Endothelial cell (in vitro differentiated cells): ENCODE measurements around the gene WIPF1. TPM values are rescaled to one million over a fixed set of nuclear protein-coding genes. Genes with fewer than 3 reads are reported as not detected.
A peak's percentile ranks its signal among the peaks of the same experiment; 100 is the strongest.

ENCODE experiments used
- DNase-seq: peaks from one replicate; pipeline ENCODE4 v3.0.0; 2021; ENCODE audit warnings: low spot score
- H3K27ac Mint-ChIP-seq: one replicate; pipeline ENCODE4 v1.8.0; 2021; ENCODE audit warnings: mixed read lengths, inconsistent platforms; ENCODE audit not compliant: unreplicated experiment
- H3K27me3 Mint-ChIP-seq: one replicate; pipeline ENCODE4 v1.8.0; 2021; ENCODE audit warnings: mild to moderate bottlenecking, moderate library complexity, mixed read lengths, inconsistent platforms; ENCODE audit not compliant: unreplicated experiment
- H3K36me3 Mint-ChIP-seq: one replicate; pipeline ENCODE4 v1.8.0; 2021; ENCODE audit warnings: mild to moderate bottlenecking, low read depth, mixed read lengths, inconsistent platforms; ENCODE audit not compliant: unreplicated experiment
- H3K4me1 Mint-ChIP-seq: one replicate; pipeline ENCODE4 v1.8.0; 2021; ENCODE audit warnings: mild to moderate bottlenecking, mixed read lengths, inconsistent platforms; ENCODE audit not compliant: unreplicated experiment
- H3K4me3 Mint-ChIP-seq: one replicate; pipeline ENCODE4 v1.8.0; 2021; ENCODE audit warnings: mild to moderate bottlenecking, mixed read lengths, inconsistent platforms; ENCODE audit not compliant: unreplicated experiment
- H3K9me3 Mint-ChIP-seq: one replicate; pipeline ENCODE4 v1.8.0; 2021; ENCODE audit warnings: mixed read lengths, inconsistent platforms; ENCODE audit not compliant: unreplicated experiment
- total RNA-seq: library from RNA; stranded (reverse); fragmentation: NEBNext Ultra II Directional; extraction: Animal tissue kit (Norgen Biotek cat#: 25700); gene quantifications from one replicate; pipeline ENCODE4 v1.2.1, GENCODE V29; 2021; ENCODE audit not compliant: unreplicated experiment
- TF ChIP-seq, protein P1 (sequence below): fragments of 200-600 bp; sonication (generic); IDR thresholded peaks from one replicate; pipeline ENCODE4 v1.5.0; 2021; ENCODE audit warnings: antibody characterized with exemption; ENCODE audit not compliant: unreplicated experiment

Gene WIPF1
- total RNA-seq, 1 donor from 2014 or later = 62.8 TPM

- no peak overlapping the region for H3K27ac Mint-ChIP-seq
- H3K9me3 Mint-ChIP-seq = no peaks in the 10 kb centered on the region
- TF ChIP-seq, protein P1, sequence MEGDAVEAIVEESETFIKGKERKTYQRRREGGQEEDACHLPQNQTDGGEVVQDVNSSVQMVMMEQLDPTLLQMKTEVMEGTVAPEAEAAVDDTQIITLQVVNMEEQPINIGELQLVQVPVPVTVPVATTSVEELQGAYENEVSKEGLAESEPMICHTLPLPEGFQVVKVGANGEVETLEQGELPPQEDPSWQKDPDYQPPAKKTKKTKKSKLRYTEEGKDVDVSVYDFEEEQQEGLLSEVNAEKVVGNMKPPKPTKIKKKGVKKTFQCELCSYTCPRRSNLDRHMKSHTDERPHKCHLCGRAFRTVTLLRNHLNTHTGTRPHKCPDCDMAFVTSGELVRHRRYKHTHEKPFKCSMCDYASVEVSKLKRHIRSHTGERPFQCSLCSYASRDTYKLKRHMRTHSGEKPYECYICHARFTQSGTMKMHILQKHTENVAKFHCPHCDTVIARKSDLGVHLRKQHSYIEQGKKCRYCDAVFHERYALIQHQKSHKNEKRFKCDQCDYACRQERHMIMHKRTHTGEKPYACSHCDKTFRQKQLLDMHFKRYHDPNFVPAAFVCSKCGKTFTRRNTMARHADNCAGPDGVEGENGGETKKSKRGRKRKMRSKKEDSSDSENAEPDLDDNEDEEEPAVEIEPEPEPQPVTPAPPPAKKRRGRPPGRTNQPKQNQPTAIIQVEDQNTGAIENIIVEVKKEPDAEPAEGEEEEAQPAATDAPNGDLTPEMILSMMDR = no peak
- H3K36me3 Mint-ChIP-seq = peaks cover 13% of the 10 kb centered on the region
- H3K27me3 Mint-ChIP-seq = peaks cover 7% of the 10 kb centered on the region
- H3K4me3 Mint-ChIP-seq = no peak overlapping the region
- no peak for DNase-seq
- peaks cover 27% of the 10 kb centered on the region for H3K4me1 Mint-ChIP-seq
Measured at GRCh38 chr2:174614261-174614660, 16.7 kb upstream of the WIPF1 start.

DNA sequence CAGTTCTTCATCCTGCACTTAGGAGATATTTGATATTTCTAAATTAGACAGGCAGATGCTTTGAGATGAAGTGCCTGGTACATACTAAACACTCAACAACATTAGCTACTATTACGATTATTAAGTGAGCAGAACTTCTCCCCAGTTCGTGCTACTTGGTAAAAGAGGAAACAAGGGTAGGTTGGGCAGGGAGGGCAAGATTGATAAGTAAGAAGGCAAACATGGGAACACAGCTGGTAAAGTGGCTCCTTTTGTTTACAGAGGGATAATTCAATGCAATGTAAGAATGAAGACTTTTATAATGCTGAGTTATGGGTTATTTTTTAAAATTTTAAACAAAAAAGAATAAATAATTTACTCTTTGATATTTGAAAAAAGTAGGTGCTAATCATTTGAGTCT lies 15.9 kb upstream of the WIPF1 start:
- Mint-ChIP-seq H3K36me3 (peaks cover 8% of the 10 kb centered on the region), H3K4me1 (peaks cover 23% of the 10 kb centered on the region), H3K4me3 (no peak overlapping the region), H3K9me3 (no peaks in the 10 kb centered on the region), H3K27me3 (peaks cover 6% of the 10 kb centered on the region), H3K27ac (no peak overlapping the region)
- DNase-seq = no peak
- TF ChIP-seq, protein P1 = no peak

GRCh38 chr2:174612970-174613369 lies 15.4 kb upstream of the WIPF1 start:
- Mint-ChIP-seq H3K36me3 (peaks cover 8% of the 10 kb centered on the region), H3K9me3 (no peaks in the 10 kb centered on the region), H3K4me3 (no peak overlapping the region), H3K4me1 (peaks cover 20% of the 10 kb centered on the region), H3K27ac (no peak overlapping the region), H3K27me3 (peaks cover 7% of the 10 kb centered on the region)
- TF ChIP-seq, protein P1 = no peak
- no peak for DNase-seq

- no peak overlapping the region for H3K4me3 Mint-ChIP-seq
- H3K27me3 Mint-ChIP-seq = peaks cover 10% of the 10 kb centered on the region
- TF ChIP-seq, protein P1 = no peak
- H3K4me1 Mint-ChIP-seq = peaks cover 26% of the 10 kb centered on the region
- no peak overlapping the region for H3K27ac Mint-ChIP-seq
- peaks cover 9% of the 10 kb centered on the region for H3K36me3 Mint-ChIP-seq
- no peaks in the 10 kb centered on the region for H3K9me3 Mint-ChIP-seq
- DNase-seq = no peak
Measured at GRCh38 chr2:174611854-174612253, 14.2 kb upstream of the WIPF1 start.

DNA sequence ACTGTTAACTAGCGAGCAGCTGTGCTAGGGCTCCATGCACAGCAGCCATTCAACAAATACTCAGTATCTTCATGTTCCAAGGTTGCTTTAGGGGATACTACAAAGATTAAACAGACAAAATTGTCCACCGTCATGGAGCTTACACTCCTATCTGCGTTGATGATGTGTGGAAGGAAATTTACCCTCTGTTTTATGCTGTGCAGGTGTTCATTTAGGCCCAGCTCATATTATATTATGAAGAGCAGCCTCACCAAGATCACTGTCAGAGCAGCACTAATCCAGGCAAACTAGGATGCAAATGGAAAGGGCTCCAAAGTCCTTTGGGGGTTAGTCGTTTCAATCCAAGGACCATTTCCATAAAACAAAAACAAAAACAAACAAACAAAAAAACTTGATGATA lies 13.4 kb upstream of the WIPF1 start:
- peak overlapping the region; percentile 86 for H3K27ac Mint-ChIP-seq
- no peak overlapping the region for H3K4me3 Mint-ChIP-seq
- TF ChIP-seq, protein P1 = no peak
- H3K4me1 Mint-ChIP-seq = peaks cover 28% of the 10 kb centered on the region
- no peaks in the 10 kb centered on the region for H3K9me3 Mint-ChIP-seq
- H3K36me3 Mint-ChIP-seq = peaks cover 11% of the 10 kb centered on the region
- no peak for DNase-seq
- H3K27me3 Mint-ChIP-seq = peaks cover 10% of the 10 kb centered on the region
